ENCODE results near the gene OR4D10. TPM values are rescaled to one million over a fixed set of nuclear protein-coding genes. Genes with fewer than 3 reads are reported as not detected.

Gene OR4D10
- not detected for total RNA-seq

DNA sequence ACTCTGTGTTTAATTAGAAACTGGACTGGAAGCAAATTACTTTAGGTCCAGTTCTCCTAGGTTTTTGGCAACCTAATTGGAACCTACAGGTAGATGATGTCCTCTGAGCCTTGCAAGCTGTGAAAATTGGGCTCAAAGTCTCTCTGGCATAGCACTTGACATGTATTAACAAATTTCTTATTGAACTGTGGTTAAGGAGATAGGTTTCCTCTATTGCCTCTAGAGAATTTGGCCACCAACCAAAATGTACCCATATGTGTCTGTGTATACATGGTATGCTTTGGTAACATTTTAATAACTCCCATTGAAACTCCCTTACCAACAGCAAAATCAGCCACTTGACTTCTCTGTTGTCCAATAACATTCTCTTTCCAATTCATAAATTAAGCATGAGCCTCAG is at the start of gene OR4D10:
TSS of gene OR4D10 (plus strand) at position 301 of the 400 bp plus-strand sequence. CDS start 4,115 bp downstream, outside the sequence.
- intact Hi-C loops (cut with DNase I; ENCODE audit: low total_unique reads): no loop called here
- no peak for DNase-seq (ENCODE audit: low spot score in 2 of 2)
- TF ChIP-seq, protein P1, sequence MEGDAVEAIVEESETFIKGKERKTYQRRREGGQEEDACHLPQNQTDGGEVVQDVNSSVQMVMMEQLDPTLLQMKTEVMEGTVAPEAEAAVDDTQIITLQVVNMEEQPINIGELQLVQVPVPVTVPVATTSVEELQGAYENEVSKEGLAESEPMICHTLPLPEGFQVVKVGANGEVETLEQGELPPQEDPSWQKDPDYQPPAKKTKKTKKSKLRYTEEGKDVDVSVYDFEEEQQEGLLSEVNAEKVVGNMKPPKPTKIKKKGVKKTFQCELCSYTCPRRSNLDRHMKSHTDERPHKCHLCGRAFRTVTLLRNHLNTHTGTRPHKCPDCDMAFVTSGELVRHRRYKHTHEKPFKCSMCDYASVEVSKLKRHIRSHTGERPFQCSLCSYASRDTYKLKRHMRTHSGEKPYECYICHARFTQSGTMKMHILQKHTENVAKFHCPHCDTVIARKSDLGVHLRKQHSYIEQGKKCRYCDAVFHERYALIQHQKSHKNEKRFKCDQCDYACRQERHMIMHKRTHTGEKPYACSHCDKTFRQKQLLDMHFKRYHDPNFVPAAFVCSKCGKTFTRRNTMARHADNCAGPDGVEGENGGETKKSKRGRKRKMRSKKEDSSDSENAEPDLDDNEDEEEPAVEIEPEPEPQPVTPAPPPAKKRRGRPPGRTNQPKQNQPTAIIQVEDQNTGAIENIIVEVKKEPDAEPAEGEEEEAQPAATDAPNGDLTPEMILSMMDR (IDR thresholded peaks at IDR 0.05): no peak
- no peak for TF ChIP-seq POLR2A (IDR thresholded peaks at IDR 0.05)
- no peak within 1 kb of the TSS for H3K4me3 ChIP-seq (ENCODE audit: low read depth, poor library complexity, severe bottlenecking)

DNA sequence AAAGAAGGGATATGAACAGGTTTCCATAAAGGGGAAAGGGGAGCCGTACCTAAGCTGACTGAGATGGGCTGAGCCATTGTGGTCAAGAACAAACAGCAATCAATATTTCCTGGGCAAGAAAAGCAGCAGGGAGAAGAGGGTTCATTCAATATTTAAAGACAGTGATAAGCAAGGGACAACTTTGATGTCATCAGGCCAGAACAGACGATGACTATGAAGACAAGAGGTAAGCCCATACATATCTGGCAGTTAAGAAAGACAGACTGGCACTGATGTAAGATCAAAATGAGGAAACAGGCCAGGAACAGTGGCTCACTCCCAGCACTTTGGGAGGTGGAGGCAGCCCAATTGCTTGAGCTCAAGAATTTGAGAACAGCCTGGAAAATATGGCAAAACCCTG is 49.3 kb upstream of the OR4D10 start:
- intact Hi-C loops (cut with DNase I; ENCODE audit: low total_unique reads): no loop called here
- DNase-seq (ENCODE audit: low spot score in 2 of 2): no peak
- 84 to 91% methylated on average over 2 of the region's 2 CpGs for WGBS, 2 donors
- H3K4me3 ChIP-seq (ENCODE audit: low read depth, poor library complexity, severe bottlenecking): no peak overlapping the region
- no peak for TF ChIP-seq POLR2A (IDR thresholded peaks at IDR 0.05)
- TF ChIP-seq, protein P1 (IDR thresholded peaks at IDR 0.05): no peak

DNA sequence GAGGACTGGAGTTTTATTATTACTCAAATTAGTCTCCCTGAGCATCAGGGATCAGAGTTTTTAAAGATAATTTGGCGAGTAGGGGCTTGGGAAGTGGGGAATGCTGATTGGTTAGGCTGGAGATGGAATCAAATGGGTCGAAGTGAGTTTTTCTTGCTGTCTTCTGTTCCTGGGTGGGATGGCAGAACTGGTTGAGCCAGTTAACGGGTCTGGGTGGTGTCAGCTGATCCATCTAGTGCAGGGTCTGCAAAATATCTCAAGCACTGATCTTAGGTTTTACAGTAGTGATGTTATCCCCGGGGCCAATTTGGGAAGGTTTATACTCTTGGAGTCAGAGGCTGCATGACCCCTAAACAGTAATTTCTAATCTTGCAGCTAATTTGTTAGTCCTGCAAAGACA is 48.0 kb upstream of the OR4D10 start:
- no peak for TF ChIP-seq POLR2A (IDR thresholded peaks at IDR 0.05)
- TF ChIP-seq, protein P1 (IDR thresholded peaks at IDR 0.05): no peak
- H3K4me3 ChIP-seq (ENCODE audit: low read depth, poor library complexity, severe bottlenecking): no peak overlapping the region
- no peak for DNase-seq (ENCODE audit: low spot score in 2 of 2)
- intact Hi-C loops (cut with DNase I; ENCODE audit: low total_unique reads): no loop called here
- 50 to 54% methylated on average over 4 of the region's 4 CpGs for WGBS, 2 donors

DNA sequence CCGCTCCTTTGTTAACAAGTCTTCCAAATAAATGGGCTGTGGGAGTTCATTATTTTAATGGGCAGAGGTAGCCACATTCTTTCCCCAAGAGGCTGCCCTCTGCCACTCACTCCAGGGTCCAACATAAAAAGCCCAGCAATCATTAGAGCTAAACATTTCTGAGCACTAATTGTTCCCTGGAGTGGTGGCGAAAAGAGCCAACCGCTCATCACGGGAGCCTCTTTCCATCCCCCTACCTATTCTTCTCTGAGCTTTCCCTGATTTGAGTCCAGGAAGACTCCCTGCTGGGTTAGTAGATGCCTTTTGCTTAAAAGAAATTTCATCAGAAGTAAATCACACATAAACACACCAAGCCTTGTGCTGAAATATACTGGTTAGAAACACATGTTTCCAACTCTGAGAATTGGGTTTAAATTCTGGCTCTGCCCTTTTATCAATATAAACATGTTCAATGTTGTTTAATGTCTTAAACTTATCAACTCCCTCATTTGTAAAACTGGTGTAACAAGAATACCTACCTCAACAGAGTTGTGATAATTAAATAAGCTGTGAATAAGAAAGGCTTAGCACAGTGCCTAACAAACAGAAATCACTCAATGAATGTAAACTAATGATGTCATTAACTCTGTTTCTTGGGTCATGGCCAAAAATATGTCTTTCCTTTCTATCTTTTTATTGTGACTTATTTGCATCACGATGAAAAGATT is 46.6 kb upstream of the OR4D10 start, which contains the start of gene OR5A2:
TSS of gene OR5A2 (minus strand) at position 53 of the 707 bp plus-strand sequence. CDS start 3,460 bp downstream, outside the sequence.
- intact Hi-C loops (cut with DNase I; ENCODE audit: low total_unique reads): no loop called here
- no peak for TF ChIP-seq POLR2A (IDR thresholded peaks at IDR 0.05)
- TF ChIP-seq, protein P1 (IDR thresholded peaks at IDR 0.05): no peak
- 68 to 82% methylated on average over 5 of the region's 5 CpGs for WGBS, 2 donors
- H3K4me3 ChIP-seq (ENCODE audit: low read depth, poor library complexity, severe bottlenecking): no peak within 1 kb of the TSS
- DNase-seq (ENCODE audit: low spot score in 2 of 2): no peak

DNA sequence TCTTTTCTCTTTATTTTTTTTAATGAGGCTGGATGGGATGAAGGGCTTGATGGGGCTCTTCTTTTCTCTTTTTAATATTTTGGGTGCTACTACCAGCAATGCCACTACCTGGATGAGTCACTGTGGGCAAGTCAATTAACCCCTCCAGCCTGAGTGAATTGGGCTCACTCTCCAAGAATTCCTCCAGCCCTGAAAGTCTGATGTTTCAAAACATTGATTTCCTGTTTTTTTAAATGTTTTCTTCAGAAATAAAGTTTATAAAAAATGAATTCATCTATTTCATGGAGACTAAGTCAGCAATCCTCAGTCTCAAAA is 46.1 kb upstream of the OR4D10 start:
- intact Hi-C loops (cut with DNase I; ENCODE audit: low total_unique reads): no loop called here
- no peak overlapping the region for H3K4me3 ChIP-seq (ENCODE audit: low read depth, poor library complexity, severe bottlenecking)
- no peak for DNase-seq (ENCODE audit: low spot score in 2 of 2)
- no peak for TF ChIP-seq POLR2A (IDR thresholded peaks at IDR 0.05)

DNA sequence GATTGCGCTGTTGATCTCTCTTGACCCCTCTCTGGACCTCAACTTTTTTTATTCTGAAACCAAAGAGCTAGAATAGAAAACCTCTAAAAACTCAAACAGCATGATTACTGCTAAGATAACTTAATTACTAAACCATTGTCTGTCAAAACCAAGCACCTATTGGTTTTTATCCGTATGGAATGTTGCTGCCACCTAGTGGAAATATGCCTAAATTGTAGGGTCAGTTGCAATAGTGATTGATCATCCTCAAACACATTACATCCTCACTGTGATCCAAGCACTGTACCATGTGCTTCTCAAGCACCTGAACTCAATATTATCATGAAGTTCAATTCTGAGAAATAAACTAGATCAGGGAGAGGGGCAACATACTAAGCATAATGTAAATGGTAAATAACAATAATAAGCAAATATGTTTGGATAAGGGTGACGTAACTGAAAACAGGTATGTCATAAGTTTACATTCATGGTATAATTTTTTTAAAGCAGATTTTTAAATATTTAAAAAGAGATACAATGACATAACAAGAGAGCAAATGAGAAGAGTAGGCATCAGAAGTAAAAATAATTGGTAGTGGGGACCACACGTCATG is 43.1 kb upstream of the OR4D10 start:
- TF ChIP-seq POLR2A (IDR thresholded peaks at IDR 0.05): no peak
- TF ChIP-seq, protein P1 (IDR thresholded peaks at IDR 0.05): no peak
- peak in 1 of 2 donors; percentile 23 for DNase-seq (ENCODE audit: low spot score in 2 of 2)

More for the DNA sequence above, 43.1 kb upstream of the OR4D10 start:
- no peak overlapping the region for H3K4me3 ChIP-seq (ENCODE audit: low read depth, poor library complexity, severe bottlenecking)
- intact Hi-C loops (cut with DNase I; ENCODE audit: low total_unique reads): no loop called here
- 64 to 72% methylated on average over 4 of the region's 4 CpGs for WGBS, 2 donors

All from lower leg skin (tissue), 4 donors.